RWPE2 (cell line): ENCODE data around the gene ZBED4.

ENCODE experiments used
- ATAC-seq: fragments of 200-7000 bp; cut with Tn5 transposase; 3 replicates; pipeline ENCODE4 v1.9.1; 2021; ENCODE audit warnings: low read depth
- DNase-seq: peaks from one replicate; pipeline ENCODE4 v3.0.0-alpha.2; 2020; ENCODE audit warnings: low spot score
- H3K27ac ChIP-seq: fragments of 450-650 bp; 2 replicates; pipeline ENCODE4 v1.5.1; 2017; ENCODE audit warnings: mild to moderate bottlenecking; ENCODE audit not compliant: poor library complexity, severe bottlenecking
- H3K27me3 ChIP-seq: fragments of 250-450 bp; sonication (Bioruptor Pico); 2 replicates; pipeline ENCODE4 v1.5.1; 2021; ENCODE audit warnings: mild to moderate bottlenecking, moderate library complexity; ENCODE audit not compliant: insufficient read depth, poor library complexity, severe bottlenecking
- H3K36me3 ChIP-seq: fragments of 250-450 bp; sonication (Bioruptor Pico); 2 replicates; pipeline ENCODE4 v1.5.1; 2020; ENCODE audit warnings: low read depth, mild to moderate bottlenecking, moderate library complexity
- H3K4me1 ChIP-seq: fragments of 250-450 bp; sonication (Bioruptor Pico); 2 replicates; pipeline ENCODE4 v1.5.1; 2021; ENCODE audit warnings: mild to moderate bottlenecking, moderate library complexity; ENCODE audit not compliant: insufficient read depth, poor library complexity, severe bottlenecking
- H3K4me3 ChIP-seq: fragments of 250-450 bp; sonication (Bioruptor Pico); 2 replicates; pipeline ENCODE4 v1.5.1; 2021; ENCODE audit warnings: mild to moderate bottlenecking, moderate library complexity; ENCODE audit not compliant: severe bottlenecking
- H3K9me3 ChIP-seq: fragments of 250-450 bp; sonication (Bioruptor Pico); 2 replicates; pipeline ENCODE4 v1.5.1; 2021; ENCODE audit warnings: mild to moderate bottlenecking, moderate library complexity; ENCODE audit not compliant: severe bottlenecking
- CTCF ChIP-seq: fragments of 450-650 bp; IDR thresholded peaks from one replicate; pipeline ENCODE4 v1.5.1; 2017; ENCODE audit warnings: mild to moderate bottlenecking, moderate library complexity; ENCODE audit not compliant: poor library complexity, severe bottlenecking

Gene ZBED4

GRCh38 chr22:49845666-49846459, 7.8 kb upstream of the ZBED4 start:
- H3K4me1 ChIP-seq: no peaks in the 10 kb centered on the region
- no peak overlapping the region for H3K27ac ChIP-seq
- H3K27me3 ChIP-seq: peaks cover 59% of the 10 kb centered on the region
- no peak for DNase-seq
- no peak overlapping the region for H3K4me3 ChIP-seq
- H3K36me3 ChIP-seq: no peaks in the 10 kb centered on the region
- no peak for ATAC-seq
- H3K9me3 ChIP-seq: no peaks in the 10 kb centered on the region
- TF ChIP-seq CTCF: no peak

- H3K27me3 ChIP-seq: peaks cover 59% of the 10 kb centered on the region
- TF ChIP-seq CTCF: no peak
- H3K4me1 ChIP-seq: no peaks in the 10 kb centered on the region
- H3K9me3 ChIP-seq: no peaks in the 10 kb centered on the region
- H3K4me3 ChIP-seq: no peak overlapping the region
- no peak overlapping the region for H3K27ac ChIP-seq
- no peaks in the 10 kb centered on the region for H3K36me3 ChIP-seq
- no peak for ATAC-seq
- no peak for DNase-seq
Measured at GRCh38 chr22:49847751-49848689, 5.6 kb upstream of the ZBED4 start.

- DNase-seq (no peak), ATAC-seq (no peak)
- Histone ChIP-seq H3K27me3 (peaks cover 59% of the 10 kb centered on the region), H3K27ac (no peak overlapping the region), H3K4me3 (no peak overlapping the region), H3K4me1 (no peaks in the 10 kb centered on the region), H3K36me3 (no peaks in the 10 kb centered on the region), H3K9me3 (no peaks in the 10 kb centered on the region)
- no peak for TF ChIP-seq CTCF
Measured at GRCh38 chr22:49848690-49849160, 4.9 kb upstream of the ZBED4 start.

GRCh38 chr22:49849161-49850020, 4.3 kb upstream of the ZBED4 start:
- no peaks in the 10 kb centered on the region for H3K9me3 ChIP-seq
- H3K27ac ChIP-seq: no peak overlapping the region
- DNase-seq (no peak), ATAC-seq (no peak)
- no peak for TF ChIP-seq CTCF
- no peaks in the 10 kb centered on the region for H3K4me1 ChIP-seq
- H3K27me3 ChIP-seq: peaks cover 57% of the 10 kb centered on the region
- no peak overlapping the region for H3K4me3 ChIP-seq
- H3K36me3 ChIP-seq: no peaks in the 10 kb centered on the region
